ENCODE data around the gene RPRM. TPM values are rescaled to one million over a fixed set of nuclear protein-coding genes. Genes with fewer than 3 reads are reported as not detected.
A peak's percentile ranks its signal among the peaks of the same experiment; 100 is the strongest.

RPRM gene
- polyA plus RNA-seq (not detected in 3 replicates), polyA minus RNA-seq (not detected in 3 replicates)
- not detected for polyA plus RNA-seq (2011; ENCODE audit: low read depth)
- not detected in 2 replicates for polyA plus RNA-seq (2011; cell fraction: cytosol; rRNA removed)
- not detected in 2 replicates for polyA plus RNA-seq (2011; cell fraction: nucleus; rRNA removed)
- not detected in 2 replicates for polyA plus RNA-seq (2012; ENCODE audit: low replicate concordance)
- polyA minus RNA-seq (2011; cell fraction: cytosol; rRNA and poly(A)+ RNA removed): not detected
- polyA minus RNA-seq (2011; cell fraction: nucleus; rRNA and poly(A)+ RNA removed): not detected in 2 replicates

DNA sequence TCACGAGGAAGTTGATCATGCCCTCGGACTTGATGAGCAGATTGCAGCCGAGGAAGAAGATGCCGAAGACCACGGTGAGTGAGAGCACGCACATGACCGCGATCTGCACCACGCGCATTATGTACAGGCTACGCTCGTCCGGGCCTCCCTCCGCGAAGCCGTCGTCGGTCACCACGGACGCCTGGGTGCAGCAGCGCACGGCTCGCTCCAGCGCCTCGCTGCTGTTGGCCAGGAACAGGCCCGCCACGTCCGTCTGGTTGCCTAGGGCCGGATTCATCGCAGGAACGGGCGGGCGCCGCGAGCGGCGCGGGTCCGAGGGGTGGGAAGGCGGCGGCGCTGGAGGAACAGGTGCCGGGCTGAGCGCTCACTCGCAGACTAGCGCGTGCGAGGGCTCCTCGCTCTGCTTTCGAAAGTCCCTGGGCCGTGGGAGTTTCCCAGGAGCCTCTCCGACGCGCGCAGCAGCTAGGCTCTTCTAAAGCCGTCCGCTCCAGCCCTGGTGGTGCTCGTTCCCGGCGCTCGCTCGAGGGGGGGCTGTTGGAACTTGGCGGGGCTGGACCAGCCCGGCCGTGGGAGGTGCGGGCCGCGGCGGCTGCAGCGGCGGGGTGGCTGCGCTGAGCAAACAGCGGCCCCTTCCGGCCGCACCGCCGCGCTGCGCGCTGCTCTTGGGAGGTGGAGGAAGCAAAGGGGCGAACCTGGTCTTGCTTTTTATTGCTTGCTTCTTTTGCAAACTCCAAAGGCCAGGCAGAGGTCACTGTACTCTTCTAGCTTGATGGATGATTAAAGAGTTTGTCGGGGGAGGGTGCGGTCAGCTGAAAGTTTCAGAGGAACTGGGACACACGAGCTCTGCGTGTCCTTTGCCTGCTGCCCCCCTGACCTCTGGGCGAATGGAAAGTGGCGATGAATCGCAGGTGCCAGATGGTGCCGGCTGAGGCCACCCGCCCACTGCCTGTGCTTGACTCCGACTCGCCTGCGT is at the start of gene RPRM:
Gene RPRM (minus strand): TSS at position 474 of the 973 bp plus-strand sequence. CDS start 197 bp downstream, at position 277.
- H3K36me3 ChIP-seq (ENCODE audit: control insufficient read depth in 2 of 2, extremely low read depth in 1 of 2, insufficient read depth in 2 of 2, low read length in 2 of 2): no peaks in the 10 kb centered on the region
- H3K4me1 ChIP-seq (ENCODE audit: control insufficient read depth, extremely low read depth, insufficient read depth, low read length): peaks cover 7% of the 10 kb centered on the region
- H4K20me1 ChIP-seq (ENCODE audit: control insufficient read depth, extremely low read depth, insufficient read depth, low read length): no peaks in the 10 kb centered on the region
- no peak within 1 kb of the TSS for H3K9ac ChIP-seq (ENCODE audit: control insufficient read depth, extremely low read depth, insufficient read depth, low read length)
- H3K4me2 ChIP-seq (ENCODE audit: control insufficient read depth, extremely low read depth, insufficient read depth, low read depth, low read length): peak within 1 kb of the TSS; percentile 72
- DNase-seq (ENCODE audit: low read depth, low spot score): no peak
- H3K27ac ChIP-seq (ENCODE audit: control insufficient read depth, insufficient read depth, low read length): no peak within 1 kb of the TSS
- peak; percentile 93 for TF ChIP-seq EZH2 (IDR thresholded peaks at IDR 0.05; ENCODE audit: low read length)
- TF ChIP-seq, protein P1, sequence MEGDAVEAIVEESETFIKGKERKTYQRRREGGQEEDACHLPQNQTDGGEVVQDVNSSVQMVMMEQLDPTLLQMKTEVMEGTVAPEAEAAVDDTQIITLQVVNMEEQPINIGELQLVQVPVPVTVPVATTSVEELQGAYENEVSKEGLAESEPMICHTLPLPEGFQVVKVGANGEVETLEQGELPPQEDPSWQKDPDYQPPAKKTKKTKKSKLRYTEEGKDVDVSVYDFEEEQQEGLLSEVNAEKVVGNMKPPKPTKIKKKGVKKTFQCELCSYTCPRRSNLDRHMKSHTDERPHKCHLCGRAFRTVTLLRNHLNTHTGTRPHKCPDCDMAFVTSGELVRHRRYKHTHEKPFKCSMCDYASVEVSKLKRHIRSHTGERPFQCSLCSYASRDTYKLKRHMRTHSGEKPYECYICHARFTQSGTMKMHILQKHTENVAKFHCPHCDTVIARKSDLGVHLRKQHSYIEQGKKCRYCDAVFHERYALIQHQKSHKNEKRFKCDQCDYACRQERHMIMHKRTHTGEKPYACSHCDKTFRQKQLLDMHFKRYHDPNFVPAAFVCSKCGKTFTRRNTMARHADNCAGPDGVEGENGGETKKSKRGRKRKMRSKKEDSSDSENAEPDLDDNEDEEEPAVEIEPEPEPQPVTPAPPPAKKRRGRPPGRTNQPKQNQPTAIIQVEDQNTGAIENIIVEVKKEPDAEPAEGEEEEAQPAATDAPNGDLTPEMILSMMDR (optimal IDR thresholded peaks at IDR 0.05 in 1 of 3, IDR thresholded peaks at IDR 0.05 in 1 of 3, conservative IDR thresholded peaks at IDR 0.05 in 1 of 3; ENCODE audit: extremely low read depth in 1 of 3, insufficient read depth in 2 of 3, low read length in 3 of 3): peak; percentile 72 to 88 (median 86)
- H3K9me1 ChIP-seq (ENCODE audit: control insufficient read depth, extremely low read depth, insufficient read depth, low read length): no peaks in the 10 kb centered on the region
- no peaks in the 10 kb centered on the region for H3K79me2 ChIP-seq (ENCODE audit: control insufficient read depth, insufficient read depth, low read length)
- peaks cover 42% of the 10 kb centered on the region for H3K27me3 ChIP-seq (ENCODE audit: control insufficient read depth, extremely low read depth, insufficient read depth, low read length)
- dilution Hi-C loops (cut with MboI; ENCODE audit: extremely low pct_ligation_motif_present, low sequenced_read_pairs): no loop called here
- no peak for FAIRE-seq
- peak within 1 kb of the TSS; percentile 30 to 54 (median 52) for H3K4me3 ChIP-seq (ENCODE audit: control insufficient read depth in 2 of 3, extremely low read depth in 1 of 3, insufficient read depth in 2 of 3, low read depth in 1 of 3, low read length in 3 of 3)
- no peaks in the 10 kb centered on the region for H3K9me3 ChIP-seq (ENCODE audit: control insufficient read depth, low read depth, low read length)
- peak within 1 kb of the TSS; percentile 67 for H2AFZ ChIP-seq (ENCODE audit: control insufficient read depth, low read length)

DNA sequence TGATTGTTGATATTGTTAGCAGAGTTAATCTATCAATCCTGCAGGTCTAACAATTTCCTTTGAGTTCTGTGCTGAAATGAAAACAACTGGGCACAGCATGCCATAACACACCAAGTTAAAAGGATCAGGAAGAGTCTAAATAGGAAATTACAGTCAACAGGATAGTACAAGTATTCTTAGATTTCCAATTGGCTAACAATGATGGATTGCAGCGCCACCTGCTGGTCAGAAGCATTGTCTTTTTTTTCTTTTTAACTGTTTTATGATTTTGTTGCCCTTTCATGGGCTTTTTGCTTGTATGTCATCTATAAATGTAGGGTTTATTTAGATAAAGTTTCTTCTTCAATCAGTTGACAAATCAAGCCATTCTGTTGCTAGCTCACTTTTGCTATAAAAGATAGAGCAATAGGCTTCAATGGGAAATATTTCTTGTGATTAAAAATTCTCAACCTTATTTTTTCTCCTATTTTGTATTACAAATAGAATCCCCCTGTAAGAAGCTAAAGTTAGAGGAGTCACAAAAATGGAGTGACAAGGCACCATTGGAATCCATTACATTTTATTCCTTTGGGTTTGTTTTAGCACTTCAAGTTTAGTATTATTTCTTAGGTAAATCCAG is 40.8 kb upstream of the RPRM start:
- H2AFZ ChIP-seq (ENCODE audit: control insufficient read depth, low read length): no peak overlapping the region

More for the DNA sequence above, 40.8 kb upstream of the RPRM start:
- no peaks in the 10 kb centered on the region for H4K20me1 ChIP-seq (ENCODE audit: control insufficient read depth, extremely low read depth, insufficient read depth, low read length)
- no peak overlapping the region for H3K4me3 ChIP-seq (ENCODE audit: control insufficient read depth in 2 of 3, extremely low read depth in 1 of 3, insufficient read depth in 2 of 3, low read depth in 1 of 3, low read length in 3 of 3)
- H3K27me3 ChIP-seq (ENCODE audit: control insufficient read depth, extremely low read depth, insufficient read depth, low read length): no peaks in the 10 kb centered on the region
- no peaks in the 10 kb centered on the region for H3K4me1 ChIP-seq (ENCODE audit: control insufficient read depth, extremely low read depth, insufficient read depth, low read length)
- no peaks in the 10 kb centered on the region for H3K36me3 ChIP-seq (ENCODE audit: control insufficient read depth in 2 of 2, extremely low read depth in 1 of 2, insufficient read depth in 2 of 2, low read length in 2 of 2)
- dilution Hi-C loops (cut with MboI; ENCODE audit: extremely low pct_ligation_motif_present, low sequenced_read_pairs): no loop called here
- H3K9me1 ChIP-seq (ENCODE audit: control insufficient read depth, extremely low read depth, insufficient read depth, low read length): no peaks in the 10 kb centered on the region
- DNase-seq (ENCODE audit: low read depth, low spot score) (no peak), FAIRE-seq (peak; percentile 41)
- no peaks in the 10 kb centered on the region for H3K9me3 ChIP-seq (ENCODE audit: control insufficient read depth, low read depth, low read length)
- H3K79me2 ChIP-seq (ENCODE audit: control insufficient read depth, insufficient read depth, low read length): no peaks in the 10 kb centered on the region
- H3K9ac ChIP-seq (ENCODE audit: control insufficient read depth, extremely low read depth, insufficient read depth, low read length): no peak overlapping the region
- no peak overlapping the region for H3K4me2 ChIP-seq (ENCODE audit: control insufficient read depth, extremely low read depth, insufficient read depth, low read depth, low read length)
- H3K27ac ChIP-seq (ENCODE audit: control insufficient read depth, insufficient read depth, low read length): no peak overlapping the region
- TF ChIP-seq, protein P1 (optimal IDR thresholded peaks at IDR 0.05 in 1 of 3, IDR thresholded peaks at IDR 0.05 in 1 of 3, conservative IDR thresholded peaks at IDR 0.05 in 1 of 3; ENCODE audit: extremely low read depth in 1 of 3, insufficient read depth in 2 of 3, low read length in 3 of 3): peak in 2 of 3 experiments; percentile 58 to 60
- no peak for TF ChIP-seq EZH2 (IDR thresholded peaks at IDR 0.05; ENCODE audit: low read length)
